HCT116 (cell line): ENCODE measurements around the gene PHYKPL. TPM values are rescaled to one million over a fixed set of nuclear protein-coding genes. Genes with fewer than 3 reads are reported as not detected.

Experiments
- ATAC-seq: fragments of 200-7000 bp; cut with Tn5 transposase; 2 replicates; pipeline ENCODE4 v1.9.1; 2020; ENCODE audit warnings: mild to moderate bottlenecking, moderate library complexity
- BruUV-seq: library from RNA; stranded (reverse); fragments of 400-500 nt; replicated peaks from 2 replicates; lab custom pipeline; 2021; lab: Mats Ljungman, UMichigan
- CTCF ChIA-PET: fragments of 300-600 bp; sonication (Branson Sonifier 250); formaldehyde crosslinking; loops from one replicate; lab custom pipeline; 2021; ENCODE audit warnings: antibody characterized with exemption; lab: Charles Lee
- POLR2A ChIA-PET: fragments of 300-600, 350-600 bp; sonication (Branson Sonifier 250); formaldehyde crosslinking; loops from one replicate; lab custom pipeline; 2021; ENCODE audit warnings: antibody characterized with exemption; lab: Charles Lee
- RAD21 ChIA-PET, 2 experiments: fragments of 300-600 bp; sonication (Branson Sonifier 250); formaldehyde crosslinking; loops; one replicate each; lab custom pipeline; 2023; ENCODE audit warnings: low total read pairs in 2 of 2; ENCODE audit not compliant: uncharacterized antibody in 2 of 2, unreplicated experiment in 2 of 2, low non-redundant PET in 1 of 2; lab: Charles Lee
- DNase-seq: peaks from one replicate; pipeline ENCODE4 v3.0.0-alpha.2; 2010; ENCODE audit warnings: low read depth, low spot score
- H2AFZ ChIP-seq: fragments of 200-600 bp; shearing (Covaris generic), sonication (generic); 2 replicates; pipeline ENCODE4 v1.6.1; 2017; ENCODE audit warnings: low read depth, mixed run types, mixed read lengths, antibody characterized with exemption, low read length; ENCODE audit not compliant: poor library complexity, severe bottlenecking
- H3K27ac ChIP-seq: 2 replicates; pipeline ENCODE4 v1.5.1; 2012; ENCODE audit warnings: low read depth, low read length
- H3K27me3 ChIP-seq: fragments of 200-600 bp; sonication (generic); 2 replicates; pipeline ENCODE4 v1.6.1; 2016; ENCODE audit warnings: mixed run types, low read length, mixed read lengths; ENCODE audit not compliant: insufficient read depth
- H3K36me3 ChIP-seq, 2 experiments: fragments of 200-500 bp in 1 of 2; fragments of 200-600 bp in 1 of 2; sonication (Bioruptor generic) in 1 of 2; sonication (generic) in 1 of 2; 2 replicates each; pipeline versions ENCODE4 v1.5.1 to v1.6.1; 2014 to 2016; ENCODE audit warnings: low read length in 2 of 2, inconsistent platforms in 1 of 2, mixed read lengths in 1 of 2, mixed run types in 1 of 2; ENCODE audit not compliant: insufficient read depth in 2 of 2, control insufficient read depth in 1 of 2
- H3K4me1 ChIP-seq, 2 experiments: fragments of 200-600 bp in 1 of 2; sonication (generic) in 1 of 2; 2 replicates each; pipeline versions ENCODE4 v1.5.1 to v1.6.1; 2012 to 2017; ENCODE audit warnings: low read length in 2 of 2, inconsistent platforms in 1 of 2, mild to moderate bottlenecking in 1 of 2, mixed read lengths in 1 of 2, mixed run types in 1 of 2, moderate library complexity in 1 of 2; ENCODE audit not compliant: insufficient read depth in 2 of 2, control insufficient read depth in 1 of 2
- H3K4me2 ChIP-seq: fragments of 200-600 bp; sonication (generic); 2 replicates; pipeline ENCODE4 v1.6.1; 2017; ENCODE audit warnings: mixed run types, low read length, mixed read lengths
- H3K4me3 ChIP-seq, 2 experiments: fragments of 200-600 bp in 1 of 2; sonication (generic) in 1 of 2; replicated peaks in 1 of 2; 2 replicates each; pipeline ENCODE4 v1.5.1; 2011 to 2016; ENCODE audit warnings: low read length in 2 of 2, control low read depth in 1 of 2, low read depth in 1 of 2, mild to moderate bottlenecking in 1 of 2, mixed read lengths in 1 of 2, mixed run types in 1 of 2
- H3K79me2 ChIP-seq: fragments of 200-600 bp; sonication (generic); 2 replicates; pipeline ENCODE4 v1.6.1; 2017; ENCODE audit warnings: mild to moderate bottlenecking, mixed run types, low read length, moderate library complexity, mixed read lengths; ENCODE audit not compliant: insufficient read depth
- H3K9ac ChIP-seq: fragments of 200-600 bp; sonication (generic); 2 replicates; pipeline ENCODE4 v1.6.1; 2016; ENCODE audit warnings: low read length, mixed read lengths
- H3K9me2 ChIP-seq: fragments of 200-600 bp; sonication (generic), shearing (Covaris generic); 2 replicates; pipeline ENCODE4 v1.6.1; 2017; ENCODE audit warnings: mixed run types, mild to moderate bottlenecking, moderate library complexity; ENCODE audit not compliant: insufficient read depth
- H3K9me3 ChIP-seq, 2 experiments: fragments of 200-500 bp in 1 of 2; fragments of 200-600 bp in 1 of 2; sonication (Bioruptor generic) in 1 of 2; sonication (generic) in 1 of 2; 2 replicates each; pipeline ENCODE4 v1.6.1; 2014 to 2017; ENCODE audit warnings: low read length in 2 of 2, mixed read lengths in 2 of 2, inconsistent platforms in 1 of 2, low read depth in 1 of 2, mild to moderate bottlenecking in 1 of 2, mixed run types in 1 of 2, moderate library complexity in 1 of 2; ENCODE audit not compliant: control insufficient read depth in 1 of 2, insufficient read depth in 1 of 2
- H4K20me1 ChIP-seq: fragments of 200-600 bp; sonication (generic), shearing (Covaris generic); 2 replicates; pipeline ENCODE4 v1.6.1; 2017; ENCODE audit warnings: mixed run types, mild to moderate bottlenecking, moderate library complexity; ENCODE audit not compliant: insufficient read depth
- CBX3 ChIP-seq: IDR thresholded peaks from 2 replicates; pipeline ENCODE4 v1.6.1; 2012; ENCODE audit warnings: low read depth
- CEBPB ChIP-seq: IDR thresholded peaks from 2 replicates; pipeline ENCODE4 v1.6.1; 2012; ENCODE audit warnings: low read depth
- EGR1 ChIP-seq: IDR thresholded peaks from 2 replicates; pipeline ENCODE4 v1.6.1; 2012; ENCODE audit warnings: low read depth
- ELF1 ChIP-seq: IDR thresholded peaks from 2 replicates; pipeline ENCODE4 v1.6.1; 2012; ENCODE audit warnings: low read depth, borderline replicate concordance
- EZH2 ChIP-seq: fragments of 200-600 bp; sonication (generic); IDR thresholded peaks from 2 replicates; pipeline ENCODE4 v1.6.1; 2017; ENCODE audit warnings: antibody characterized with exemption, mixed run types
- FOSL1 ChIP-seq: IDR thresholded peaks from 2 replicates; pipeline ENCODE4 v1.6.1; 2012; ENCODE audit warnings: low read depth
- JUND ChIP-seq: IDR thresholded peaks from 2 replicates; pipeline ENCODE4 v1.6.1; 2012
- POLR2A ChIP-seq: IDR thresholded peaks from 2 replicates; pipeline ENCODE4 v1.7.0; 2011; ENCODE audit warnings: borderline replicate concordance; ENCODE audit not compliant: insufficient read depth, insufficient read length; ENCODE audit errors: extremely low read depth
- POLR2AphosphoS5 ChIP-seq: IDR thresholded peaks from 2 replicates; pipeline ENCODE4 v1.6.1; 2011; ENCODE audit warnings: mild to moderate bottlenecking, low read depth, low read length, moderate library complexity
- RAD21 ChIP-seq: IDR thresholded peaks from 2 replicates; pipeline ENCODE4 v1.6.1; 2012; ENCODE audit warnings: low read depth, mild to moderate bottlenecking
- SIN3A ChIP-seq: IDR thresholded peaks from 2 replicates; pipeline ENCODE4 v1.6.1; 2012; ENCODE audit warnings: low read depth
- SRF ChIP-seq: IDR thresholded peaks from 2 replicates; pipeline ENCODE4 v1.6.1; 2012; ENCODE audit warnings: low read depth
- TCF7L2 ChIP-seq: IDR thresholded peaks from 2 replicates; pipeline ENCODE4 v1.7.0; 2011; ENCODE audit warnings: borderline replicate concordance, inconsistent platforms; ENCODE audit not compliant: insufficient read depth, insufficient read length; ENCODE audit errors: extremely low read depth
- YY1 ChIP-seq: IDR thresholded peaks from 2 replicates; pipeline ENCODE4 v1.6.1; 2011; ENCODE audit warnings: low read length, low read depth, moderate library complexity, mild to moderate bottlenecking; ENCODE audit not compliant: insufficient replicate concordance; ENCODE audit errors: extremely low read depth
- ZFX ChIP-seq: fragments of 450-650 bp; IDR thresholded peaks from 2 replicates; pipeline ENCODE4 v1.6.1; 2017
- ZNF274 ChIP-seq: fragments of 200-500 bp; sonication (Bioruptor generic); IDR thresholded peaks from 2 replicates; pipeline ENCODE4 v1.6.1; 2014; ENCODE audit warnings: mild to moderate bottlenecking, low read depth, low read length, inconsistent platforms
- intact Hi-C: fragments of 100-400 bp; cut with micrococcal nuclease; formaldehyde crosslinking; loops from 2 replicates; pipeline ENCODE4 v1.10.0; 2022
- total RNA-seq: library from RNA; stranded (reverse); gene quantifications from one replicate; pipeline ENCODE4 v1.2.1, GENCODE V29; 2021; ENCODE audit not compliant: unreplicated experiment
- TF ChIP-seq, protein P1 (sequence below): IDR thresholded peaks from 2 replicates; pipeline ENCODE4 v1.6.1; 2011; ENCODE audit warnings: mild to moderate bottlenecking, low read length, moderate library complexity; ENCODE audit not compliant: insufficient replicate concordance; ENCODE audit errors: extremely low read depth
- TF ChIP-seq, protein P2 (sequence below): IDR thresholded peaks from 2 replicates; pipeline ENCODE4 v1.6.1; 2012
- TF ChIP-seq, protein P3 (sequence below): IDR thresholded peaks from 2 replicates; pipeline ENCODE4 v1.6.1; 2012; ENCODE audit warnings: low read depth
- TF ChIP-seq, protein P4 (sequence below): IDR thresholded peaks from 2 replicates; pipeline ENCODE4 v1.6.1; 2012

The PHYKPL gene
- total RNA-seq, 1 experiment from 2014 or later = 57.8 TPM

DNA sequence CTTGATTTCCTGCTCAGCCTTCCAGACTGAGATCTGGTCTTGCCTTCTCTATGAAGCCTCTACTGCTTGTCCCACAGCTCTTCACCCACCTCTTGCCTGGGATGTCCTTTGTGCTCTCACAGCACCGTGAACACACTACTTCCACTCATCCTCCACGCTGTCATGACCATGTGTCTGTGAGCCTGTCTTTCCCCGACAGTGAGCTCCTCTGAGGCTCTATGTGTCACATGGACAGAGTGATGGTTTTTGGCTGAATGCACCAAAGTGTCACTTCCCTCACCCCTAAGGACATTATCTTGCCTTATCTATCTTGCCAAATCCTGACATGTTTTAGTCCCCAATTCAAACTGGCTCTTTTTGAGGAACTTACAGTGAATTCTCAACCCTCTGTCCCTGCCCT lies 11.3 kb downstream of the PHYKPL start:
- POLR2A ChIA-PET = no interaction called here
- Histone ChIP-seq H3K27ac (no peak overlapping the region), H3K9ac (no peak overlapping the region), H3K79me2 (peaks cover 3% of the 10 kb centered on the region; the same call in 1 of the 2 replicates), H3K9me2 (no peaks in the 10 kb centered on the region), H2AFZ (no peak overlapping the region), H3K36me3 (peaks cover 4 to 14% of the 10 kb centered on the region in 2 experiments; a peak in 3 of 4 replicates), H4K20me1 (no peaks in the 10 kb centered on the region), H3K4me2 (no peak overlapping the region), H3K4me3 (no peak overlapping the region), H3K27me3 (no peaks in the 10 kb centered on the region), H3K4me1 (peaks cover 3 to 12% of the 10 kb centered on the region in 2 experiments; a peak in 3 of 4 replicates), H3K9me3 (no peaks in the 10 kb centered on the region)
- TF ChIP-seq CEBPB = no peak
- TF ChIP-seq, protein P1, sequence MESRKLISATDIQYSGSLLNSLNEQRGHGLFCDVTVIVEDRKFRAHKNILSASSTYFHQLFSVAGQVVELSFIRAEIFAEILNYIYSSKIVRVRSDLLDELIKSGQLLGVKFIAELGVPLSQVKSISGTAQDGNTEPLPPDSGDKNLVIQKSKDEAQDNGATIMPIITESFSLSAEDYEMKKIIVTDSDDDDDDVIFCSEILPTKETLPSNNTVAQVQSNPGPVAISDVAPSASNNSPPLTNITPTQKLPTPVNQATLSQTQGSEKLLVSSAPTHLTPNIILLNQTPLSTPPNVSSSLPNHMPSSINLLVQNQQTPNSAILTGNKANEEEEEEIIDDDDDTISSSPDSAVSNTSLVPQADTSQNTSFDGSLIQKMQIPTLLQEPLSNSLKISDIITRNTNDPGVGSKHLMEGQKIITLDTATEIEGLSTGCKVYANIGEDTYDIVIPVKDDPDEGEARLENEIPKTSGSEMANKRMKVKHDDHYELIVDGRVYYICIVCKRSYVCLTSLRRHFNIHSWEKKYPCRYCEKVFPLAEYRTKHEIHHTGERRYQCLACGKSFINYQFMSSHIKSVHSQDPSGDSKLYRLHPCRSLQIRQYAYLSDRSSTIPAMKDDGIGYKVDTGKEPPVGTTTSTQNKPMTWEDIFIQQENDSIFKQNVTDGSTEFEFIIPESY = no peak
- TF ChIP-seq SIN3A = no peak
- TF ChIP-seq SRF = no peak
- TF ChIP-seq POLR2AphosphoS5 = no peak
- TF ChIP-seq, protein P2, sequence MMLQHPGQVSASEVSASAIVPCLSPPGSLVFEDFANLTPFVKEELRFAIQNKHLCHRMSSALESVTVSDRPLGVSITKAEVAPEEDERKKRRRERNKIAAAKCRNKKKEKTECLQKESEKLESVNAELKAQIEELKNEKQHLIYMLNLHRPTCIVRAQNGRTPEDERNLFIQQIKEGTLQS = no peak
- TF ChIP-seq POLR2A = no peak
- no peak for TF ChIP-seq YY1
- TF ChIP-seq, protein P3, sequence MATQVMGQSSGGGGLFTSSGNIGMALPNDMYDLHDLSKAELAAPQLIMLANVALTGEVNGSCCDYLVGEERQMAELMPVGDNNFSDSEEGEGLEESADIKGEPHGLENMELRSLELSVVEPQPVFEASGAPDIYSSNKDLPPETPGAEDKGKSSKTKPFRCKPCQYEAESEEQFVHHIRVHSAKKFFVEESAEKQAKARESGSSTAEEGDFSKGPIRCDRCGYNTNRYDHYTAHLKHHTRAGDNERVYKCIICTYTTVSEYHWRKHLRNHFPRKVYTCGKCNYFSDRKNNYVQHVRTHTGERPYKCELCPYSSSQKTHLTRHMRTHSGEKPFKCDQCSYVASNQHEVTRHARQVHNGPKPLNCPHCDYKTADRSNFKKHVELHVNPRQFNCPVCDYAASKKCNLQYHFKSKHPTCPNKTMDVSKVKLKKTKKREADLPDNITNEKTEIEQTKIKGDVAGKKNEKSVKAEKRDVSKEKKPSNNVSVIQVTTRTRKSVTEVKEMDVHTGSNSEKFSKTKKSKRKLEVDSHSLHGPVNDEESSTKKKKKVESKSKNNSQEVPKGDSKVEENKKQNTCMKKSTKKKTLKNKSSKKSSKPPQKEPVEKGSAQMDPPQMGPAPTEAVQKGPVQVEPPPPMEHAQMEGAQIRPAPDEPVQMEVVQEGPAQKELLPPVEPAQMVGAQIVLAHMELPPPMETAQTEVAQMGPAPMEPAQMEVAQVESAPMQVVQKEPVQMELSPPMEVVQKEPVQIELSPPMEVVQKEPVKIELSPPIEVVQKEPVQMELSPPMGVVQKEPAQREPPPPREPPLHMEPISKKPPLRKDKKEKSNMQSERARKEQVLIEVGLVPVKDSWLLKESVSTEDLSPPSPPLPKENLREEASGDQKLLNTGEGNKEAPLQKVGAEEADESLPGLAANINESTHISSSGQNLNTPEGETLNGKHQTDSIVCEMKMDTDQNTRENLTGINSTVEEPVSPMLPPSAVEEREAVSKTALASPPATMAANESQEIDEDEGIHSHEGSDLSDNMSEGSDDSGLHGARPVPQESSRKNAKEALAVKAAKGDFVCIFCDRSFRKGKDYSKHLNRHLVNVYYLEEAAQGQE = no peak
- no peak for TF ChIP-seq CBX3
- TF ChIP-seq, protein P4, sequence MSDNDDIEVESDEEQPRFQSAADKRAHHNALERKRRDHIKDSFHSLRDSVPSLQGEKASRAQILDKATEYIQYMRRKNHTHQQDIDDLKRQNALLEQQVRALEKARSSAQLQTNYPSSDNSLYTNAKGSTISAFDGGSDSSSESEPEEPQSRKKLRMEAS = no peak
- no peak for TF ChIP-seq RAD21
- TF ChIP-seq ZNF274 = no peak
- TF ChIP-seq FOSL1 = no peak
- no peak for TF ChIP-seq EGR1
- TF ChIP-seq TCF7L2 = no peak
- TF ChIP-seq EZH2 = no peak
- TF ChIP-seq ELF1 = no peak
- no peak for TF ChIP-seq JUND
- no peak for TF ChIP-seq ZFX
- CTCF ChIA-PET = no interaction called here
- ATAC-seq (no peak), DNase-seq (no peak)
- intact Hi-C loops = no loop called here
- RAD21 ChIA-PET = no interaction called here
- BruUV-seq = no TSS peak
